ENCODE data around the gene POFUT2. TPM values are rescaled to one million over a fixed set of nuclear protein-coding genes. Genes with fewer than 3 reads are reported as not detected.

POFUT2 gene
- total RNA-seq, 2 experiments from 2014 or later, result 56.6 to 57.2 TPM

- intact Hi-C loops (cut with DNase I, micrococcal nuclease), result loop anchor here in 1 of 2 experiments (5.0 to 10.0 kb wide), 4 partner anchors 212 to 1038 kb away; partner anchors contain the start of genes ADARB1, C21orf58, LSS and PCNT
- Mint-ChIP-seq H3K9me3 (no peaks in the 10 kb centered on the region), H3K27me3 (no peaks in the 10 kb centered on the region), H3K36me3 (ENCODE audit: low read depth) (peaks cover 32% of the 10 kb centered on the region), H3K27ac (peak overlapping the region; percentile 44), H3K4me3 (peak overlapping the region; percentile 54), H3K4me1 (ENCODE audit: low read depth) (peaks cover 34% of the 10 kb centered on the region)
- CTCF ChIA-PET, result interaction anchor here (0.8 kb wide), 1 partner anchor 153 kb away, joined by 3 read pairs; no protein-coding TSS in a partner anchor
- H3K9me3 ChIP-seq (ENCODE audit: control insufficient read depth in 1 of 2, insufficient read depth in 1 of 2, low read length in 2 of 2), result no peaks in the 10 kb centered on the region
- POLR2A ChIA-PET, result interaction anchor here (0.5 to 1.6 kb wide), 6 partner anchors 36 to 404 kb away, joined by 3 to 15 read pairs (median 4); no protein-coding TSS in a partner anchor
- peak in 2 of 14 experiments; percentile 31 to 36 for DNase-seq
- H3K27me3 ChIP-seq (ENCODE audit: control insufficient read depth in 1 of 2, insufficient read depth in 2 of 2, low read length in 2 of 2), result no peaks in the 10 kb centered on the region
- peaks cover 38% of the 10 kb centered on the region for H3K36me3 ChIP-seq (ENCODE audit: insufficient read depth, low read length)
- peak overlapping the region; percentile 69 for H3K4me3 ChIP-seq (ENCODE audit: low read length)
- H3K27ac ChIP-seq (ENCODE audit: low read depth in 1 of 2, low read length in 2 of 2), result no peak overlapping the region
- H3K4me1 ChIP-seq (ENCODE audit: insufficient read depth, low read length), result peaks cover 28% of the 10 kb centered on the region
- no peak for TF ChIP-seq CTCF (IDR thresholded peaks at IDR 0.05)
- no peak for ATAC-seq (ENCODE audit: poor library complexity)
Measured at GRCh38 chr21:45286671-45287437, 841 bp downstream of the POFUT2 start.

- DNase-seq, result peak in 2 of 14 experiments; percentile 11 to 22
- no peaks in the 10 kb centered on the region for H3K9me3 Mint-ChIP-seq
- POLR2A ChIA-PET, result no interaction called here
- no peak overlapping the region for H3K27ac ChIP-seq (ENCODE audit: low read depth in 1 of 2, low read length in 2 of 2)
- H3K27ac Mint-ChIP-seq, result peak overlapping the region; percentile 55
- CTCF ChIA-PET, result no interaction called here
- no peaks in the 10 kb centered on the region for H3K9me3 ChIP-seq (ENCODE audit: control insufficient read depth in 1 of 2, insufficient read depth in 1 of 2, low read length in 2 of 2)
- intact Hi-C loops (cut with DNase I, micrococcal nuclease), result loop anchor here in 1 of 2 experiments (5.0 to 10.0 kb wide), 4 partner anchors 211 to 1039 kb away; partner anchors contain the start of genes ADARB1, C21orf58, LSS and PCNT
- peaks cover 53% of the 10 kb centered on the region for H3K36me3 ChIP-seq (ENCODE audit: insufficient read depth, low read length)
- no peaks in the 10 kb centered on the region for H3K27me3 ChIP-seq (ENCODE audit: control insufficient read depth in 1 of 2, insufficient read depth in 2 of 2, low read length in 2 of 2)
- peaks cover 27% of the 10 kb centered on the region for H3K4me1 Mint-ChIP-seq (ENCODE audit: low read depth)
- no peak for TF ChIP-seq CTCF (IDR thresholded peaks at IDR 0.05)
- ATAC-seq (ENCODE audit: poor library complexity), result no peak
- peak overlapping the region; percentile 82 for H3K4me3 Mint-ChIP-seq
- no peaks in the 10 kb centered on the region for H3K27me3 Mint-ChIP-seq
- H3K36me3 Mint-ChIP-seq (ENCODE audit: low read depth), result peaks cover 46% of the 10 kb centered on the region
- H3K4me1 ChIP-seq (ENCODE audit: insufficient read depth, low read length), result peaks cover 28% of the 10 kb centered on the region
- no peak overlapping the region for H3K4me3 ChIP-seq (ENCODE audit: low read length)
Measured at GRCh38 chr21:45285266-45285931, 2.3 kb downstream of the POFUT2 start.

GRCh38 chr21:45284456-45284741, 3.3 kb downstream of the POFUT2 start:
- Histone ChIP-seq H3K4me3 (ENCODE audit: low read length) (no peak overlapping the region), H3K4me1 (ENCODE audit: insufficient read depth, low read length) (peaks cover 28% of the 10 kb centered on the region), H3K27ac (ENCODE audit: low read depth in 1 of 2, low read length in 2 of 2) (no peak overlapping the region), H3K9me3 (ENCODE audit: control insufficient read depth in 1 of 2, insufficient read depth in 1 of 2, low read length in 2 of 2) (no peaks in the 10 kb centered on the region), H3K27me3 (ENCODE audit: control insufficient read depth in 1 of 2, insufficient read depth in 2 of 2, low read length in 2 of 2) (no peaks in the 10 kb centered on the region), H3K36me3 (ENCODE audit: insufficient read depth, low read length) (peaks cover 62% of the 10 kb centered on the region)
- Mint-ChIP-seq H3K27ac (no peak overlapping the region), H3K4me3 (peak overlapping the region; percentile 54), H3K4me1 (ENCODE audit: low read depth) (peaks cover 26% of the 10 kb centered on the region), H3K9me3 (no peaks in the 10 kb centered on the region), H3K36me3 (ENCODE audit: low read depth) (peaks cover 56% of the 10 kb centered on the region), H3K27me3 (no peaks in the 10 kb centered on the region)
- ChIA-PET POLR2A (no interaction called here), CTCF (no interaction called here)
- DNase-seq (no peak), ATAC-seq (ENCODE audit: poor library complexity) (no peak)
- TF ChIP-seq CTCF (IDR thresholded peaks at IDR 0.05), result no peak
- intact Hi-C loops (cut with DNase I, micrococcal nuclease), result loop anchor here in 1 of 2 experiments (10.0 kb wide), 3 partner anchors 210 to 1040 kb away; partner anchors contain the start of genes ADARB1, C21orf58, PCNT and PTTG1IP
